Suprapubic skin (tissue), 4 donors: Measurements from ENCODE around the gene SLC25A19. TPM values are rescaled to one million over a fixed set of nuclear protein-coding genes. Genes with fewer than 3 reads are reported as not detected.

Experiments
- DNase-seq, 2 donors: peaks; one replicate each; pipeline ENCODE4 v3.0.0-alpha.2; 2019; ENCODE audit warnings: low spot score in 2 of 2
- H3K27ac ChIP-seq: fragments of 200-600 bp; sonication (generic); one replicate; pipeline ENCODE4 v1.5.1; 2019
- H3K27me3 ChIP-seq: fragments of 200-600 bp; sonication (generic); one replicate; pipeline ENCODE4 v1.5.1; 2019
- H3K36me3 ChIP-seq: fragments of 200-600 bp; sonication (generic); one replicate; pipeline ENCODE4 v1.5.1; 2019
- H3K4me1 ChIP-seq: fragments of 200-600 bp; sonication (generic); one replicate; pipeline ENCODE4 v1.5.1; 2019
- H3K4me3 ChIP-seq: fragments of 200-600 bp; sonication (generic); one replicate; pipeline ENCODE4 v1.5.1; 2019; ENCODE audit warnings: mild to moderate bottlenecking
- H3K9me3 ChIP-seq: fragments of 200-600 bp; sonication (generic); one replicate; pipeline ENCODE4 v1.5.1; 2019
- CTCF ChIP-seq, 2 donors: fragments of 200-600 bp in 1 of 2; fragments of 450-650 bp in 1 of 2; sonication (generic) in 1 of 2; IDR thresholded peaks; one replicate each; pipeline ENCODE4 v1.5.1; 2016 to 2019; ENCODE audit warnings: antibody characterized with exemption in 2 of 2, mild to moderate bottlenecking in 1 of 2, moderate library complexity in 1 of 2
- EP300 ChIP-seq: sonication (generic); formaldehyde crosslinking; IDR thresholded peaks from one replicate; pipeline ENCODE4 v1.6.1; 2017; ENCODE audit warnings: antibody characterized with exemption
- POLR2A ChIP-seq, 2 donors: fragments of 450-650 bp; IDR thresholded peaks; one replicate each; pipeline ENCODE4 v1.6.1; 2017; ENCODE audit warnings: antibody characterized with exemption in 2 of 2, mild to moderate bottlenecking in 2 of 2, moderate library complexity in 2 of 2
- POLR2AphosphoS5 ChIP-seq, 3 donors: sonication (generic); formaldehyde crosslinking; IDR thresholded peaks; one replicate each; pipeline ENCODE4 v1.6.1; 2017; ENCODE audit warnings: antibody characterized with exemption in 3 of 3
- WGBS: methylation state at CpG from one replicate; pipeline ENCODE4 v1.1.5; 2018; 5-methylcytosine and 5-hydroxymethylcytosine counted together
- total RNA-seq, 4 donors: library from RNA; depleted of rRNA; stranded (reverse); fragments of >200 nt; gene quantifications; one replicate each; pipeline ENCODE4 v1.1.0, GENCODE V29; 2016

The SLC25A19 gene
- total RNA-seq, 4 donors from 2014 or later = 6.1 to 14.4 (median 10.1) TPM

GRCh38 chr17:75315541-75316243 lies 26.5 kb upstream of the SLC25A19 start:
- no peak for DNase-seq
- peaks cover 8% of the 10 kb centered on the region for H3K4me1 ChIP-seq
- H3K9me3 ChIP-seq = no peaks in the 10 kb centered on the region
- WGBS = 67% methylated on average over 10 of the region's 19 CpGs
- H3K27me3 ChIP-seq = no peaks in the 10 kb centered on the region
- no peak overlapping the region for H3K27ac ChIP-seq
- peaks cover 29% of the 10 kb centered on the region for H3K36me3 ChIP-seq
- TF ChIP-seq CTCF (IDR thresholded peaks at IDR 0.05) (no peak), EP300 (no peak), POLR2A (IDR thresholded peaks at IDR 0.05) (no peak), POLR2AphosphoS5 (IDR thresholded peaks at IDR 0.05) (no peak)
- H3K4me3 ChIP-seq = no peak overlapping the region

- Histone ChIP-seq H3K9me3 (no peaks in the 10 kb centered on the region), H3K4me1 (peaks cover 18% of the 10 kb centered on the region), H3K4me3 (no peak overlapping the region), H3K27ac (no peak overlapping the region), H3K36me3 (peaks cover 15% of the 10 kb centered on the region), H3K27me3 (no peaks in the 10 kb centered on the region)
- no peak for DNase-seq
- TF ChIP-seq POLR2AphosphoS5 (IDR thresholded peaks at IDR 0.05) (no peak), CTCF (IDR thresholded peaks at IDR 0.05) (no peak), POLR2A (IDR thresholded peaks at IDR 0.05) (no peak), EP300 (no peak)
- WGBS = 49% methylated on average over 14 of the region's 14 CpGs
These were observed 24.8 kb upstream of the SLC25A19 start for GRCh38 chr17:75313941-75314551.

GRCh38 chr17:75308732-75309629 lies 19.7 kb upstream of the SLC25A19 start:
- Histone ChIP-seq H3K27me3 (no peaks in the 10 kb centered on the region), H3K9me3 (no peaks in the 10 kb centered on the region), H3K36me3 (no peaks in the 10 kb centered on the region), H3K4me3 (no peak overlapping the region), H3K4me1 (peaks cover 14% of the 10 kb centered on the region), H3K27ac (peak overlapping the region; percentile 31)
- no peak for TF ChIP-seq POLR2A (IDR thresholded peaks at IDR 0.05)
- TF ChIP-seq POLR2AphosphoS5 (IDR thresholded peaks at IDR 0.05) = no peak
- TF ChIP-seq CTCF (IDR thresholded peaks at IDR 0.05) = no peak
- TF ChIP-seq EP300 = no peak
- DNase-seq = no peak
- WGBS = 63% methylated on average over 19 of the region's 20 CpGs

GRCh38 chr17:75307957-75308731 lies 18.9 kb upstream of the SLC25A19 start:
- no peaks in the 10 kb centered on the region for H3K9me3 ChIP-seq
- no peak for DNase-seq
- no peaks in the 10 kb centered on the region for H3K36me3 ChIP-seq
- TF ChIP-seq POLR2A (IDR thresholded peaks at IDR 0.05) (no peak), CTCF (IDR thresholded peaks at IDR 0.05) (no peak), POLR2AphosphoS5 (IDR thresholded peaks at IDR 0.05) (no peak), EP300 (no peak)
- H3K27ac ChIP-seq = no peak overlapping the region
- WGBS = 75% methylated on average over 13 of the region's 13 CpGs
- H3K27me3 ChIP-seq = no peaks in the 10 kb centered on the region
- no peak overlapping the region for H3K4me3 ChIP-seq
- peaks cover 14% of the 10 kb centered on the region for H3K4me1 ChIP-seq
